ENCODE results near the gene PCDHGA7. TPM values are rescaled to one million over a fixed set of nuclear protein-coding genes. Genes with fewer than 3 reads are reported as not detected.

PCDHGA7 gene
- total RNA-seq, 1 experiment from 2014 or later, result 0.43 TPM

GRCh38 chr5:141388661-141389060 lies 6.1 kb downstream of the PCDHGA7 start:
- no peaks in the 10 kb centered on the region for H3K36me3 Mint-ChIP-seq (ENCODE audit: insufficient read depth, unreplicated experiment)
- H3K36me3 ChIP-seq (ENCODE audit: control insufficient read depth, insufficient read depth, low read length), result no peaks in the 10 kb centered on the region
- H3K4me1 Mint-ChIP-seq (ENCODE audit: low read depth, unreplicated experiment), result no peaks in the 10 kb centered on the region
- BruUV-seq (replicated peaks), result no TSS peak
- H3K9me3 Mint-ChIP-seq (ENCODE audit: unreplicated experiment), result peaks cover 19% of the 10 kb centered on the region
- TF ChIP-seq, protein P1, sequence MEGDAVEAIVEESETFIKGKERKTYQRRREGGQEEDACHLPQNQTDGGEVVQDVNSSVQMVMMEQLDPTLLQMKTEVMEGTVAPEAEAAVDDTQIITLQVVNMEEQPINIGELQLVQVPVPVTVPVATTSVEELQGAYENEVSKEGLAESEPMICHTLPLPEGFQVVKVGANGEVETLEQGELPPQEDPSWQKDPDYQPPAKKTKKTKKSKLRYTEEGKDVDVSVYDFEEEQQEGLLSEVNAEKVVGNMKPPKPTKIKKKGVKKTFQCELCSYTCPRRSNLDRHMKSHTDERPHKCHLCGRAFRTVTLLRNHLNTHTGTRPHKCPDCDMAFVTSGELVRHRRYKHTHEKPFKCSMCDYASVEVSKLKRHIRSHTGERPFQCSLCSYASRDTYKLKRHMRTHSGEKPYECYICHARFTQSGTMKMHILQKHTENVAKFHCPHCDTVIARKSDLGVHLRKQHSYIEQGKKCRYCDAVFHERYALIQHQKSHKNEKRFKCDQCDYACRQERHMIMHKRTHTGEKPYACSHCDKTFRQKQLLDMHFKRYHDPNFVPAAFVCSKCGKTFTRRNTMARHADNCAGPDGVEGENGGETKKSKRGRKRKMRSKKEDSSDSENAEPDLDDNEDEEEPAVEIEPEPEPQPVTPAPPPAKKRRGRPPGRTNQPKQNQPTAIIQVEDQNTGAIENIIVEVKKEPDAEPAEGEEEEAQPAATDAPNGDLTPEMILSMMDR (IDR thresholded peaks at IDR 0.05; ENCODE audit: insufficient read depth in 1 of 2, low read depth in 1 of 2, low read length in 1 of 2, severe bottlenecking in 1 of 2, unreplicated experiment in 1 of 2), result no peak
- no peaks in the 10 kb centered on the region for H3K27me3 Mint-ChIP-seq (ENCODE audit: insufficient read depth, unreplicated experiment)
- H3K27me3 ChIP-seq (replicated peaks; ENCODE audit: control insufficient read depth, insufficient read depth, low read length), result no peaks in the 10 kb centered on the region
- DNase-seq, result no peak
- H3K9me3 ChIP-seq, result no peaks in the 10 kb centered on the region
- H3K4me3 ChIP-seq (ENCODE audit: low read depth, low read length), result no peak overlapping the region
- H3K4me1 ChIP-seq, result no peaks in the 10 kb centered on the region
- H3K4me3 Mint-ChIP-seq (ENCODE audit: unreplicated experiment), result no peak overlapping the region
- POLR2A ChIA-PET, result no interaction called here
- CTCF ChIA-PET, result interaction anchor here (0.8 kb wide), 1 partner anchor 9 kb away, joined by 3 read pairs; the partner anchor contains the start of gene PCDHGB5
- H3K27ac Mint-ChIP-seq (ENCODE audit: unreplicated experiment), result no peak overlapping the region
- intact Hi-C loops (cut with micrococcal nuclease; ENCODE audit: unreplicated experiment), result no loop called here

DNA sequence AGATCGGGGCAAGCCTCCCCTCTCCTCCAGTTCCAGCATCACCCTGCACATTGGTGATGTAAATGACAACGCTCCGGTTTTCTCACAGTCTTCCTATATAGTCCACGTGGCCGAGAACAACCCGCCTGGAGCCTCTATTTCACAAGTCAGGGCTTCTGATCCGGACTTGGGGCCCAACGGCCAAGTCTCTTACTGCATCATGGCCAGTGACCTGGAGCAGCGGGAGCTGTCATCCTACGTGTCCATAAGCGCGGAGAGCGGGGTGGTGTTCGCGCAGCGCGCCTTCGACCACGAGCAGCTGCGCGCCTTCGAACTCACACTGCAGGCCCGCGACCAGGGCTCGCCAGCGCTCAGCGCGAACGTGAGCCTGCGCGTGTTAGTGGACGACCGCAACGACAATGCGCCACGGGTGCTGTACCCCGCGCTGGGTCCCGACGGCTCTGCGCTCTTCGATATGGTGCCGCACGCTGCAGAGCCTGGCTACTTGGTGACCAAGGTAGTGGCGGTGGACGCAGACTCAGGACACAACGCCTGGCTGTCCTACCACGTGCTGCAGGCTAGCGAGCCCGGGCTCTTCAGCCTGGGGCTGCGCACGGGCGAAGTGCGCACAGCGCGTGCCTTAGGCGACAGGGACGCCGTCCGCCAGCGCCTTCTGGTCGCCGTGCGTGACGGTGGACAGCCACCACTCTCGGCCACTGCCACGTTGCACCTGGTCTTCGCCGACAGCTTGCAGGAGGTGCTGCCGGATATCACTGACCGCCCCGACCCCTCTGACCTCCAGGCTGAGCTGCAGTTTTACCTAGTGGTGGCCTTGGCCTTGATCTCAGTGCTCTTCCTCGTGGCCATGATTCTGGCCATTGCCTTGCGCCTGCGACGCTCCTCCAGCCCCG lies 6.9 kb downstream of the PCDHGA7 start:
- BruUV-seq (replicated peaks), result no TSS peak
- TF ChIP-seq, protein P1 (IDR thresholded peaks at IDR 0.05; ENCODE audit: insufficient read depth in 1 of 2, low read depth in 1 of 2, low read length in 1 of 2, severe bottlenecking in 1 of 2, unreplicated experiment in 1 of 2), result no peak
- intact Hi-C loops (cut with micrococcal nuclease; ENCODE audit: unreplicated experiment), result no loop called here
- Mint-ChIP-seq H3K4me1 (ENCODE audit: low read depth, unreplicated experiment) (no peaks in the 10 kb centered on the region), H3K4me3 (ENCODE audit: unreplicated experiment) (no peak overlapping the region), H3K27ac (ENCODE audit: unreplicated experiment) (no peak overlapping the region), H3K36me3 (ENCODE audit: insufficient read depth, unreplicated experiment) (no peaks in the 10 kb centered on the region), H3K27me3 (ENCODE audit: insufficient read depth, unreplicated experiment) (no peaks in the 10 kb centered on the region), H3K9me3 (ENCODE audit: unreplicated experiment) (peaks cover 19% of the 10 kb centered on the region)
- Histone ChIP-seq H3K36me3 (ENCODE audit: control insufficient read depth, insufficient read depth, low read length) (no peaks in the 10 kb centered on the region), H3K9me3 (no peaks in the 10 kb centered on the region), H3K27me3 (replicated peaks; ENCODE audit: control insufficient read depth, insufficient read depth, low read length) (no peaks in the 10 kb centered on the region), H3K4me1 (no peaks in the 10 kb centered on the region), H3K4me3 (ENCODE audit: low read depth, low read length) (no peak overlapping the region)
- ChIA-PET POLR2A (no interaction called here), CTCF (interaction anchor here (0.8 to 1.5 kb wide), 2 partner anchors 8 to 175 kb away, joined by 3 to 5 read pairs; partner anchors contain the start of gene PCDHGB5)
- no peak for DNase-seq

DNA sequence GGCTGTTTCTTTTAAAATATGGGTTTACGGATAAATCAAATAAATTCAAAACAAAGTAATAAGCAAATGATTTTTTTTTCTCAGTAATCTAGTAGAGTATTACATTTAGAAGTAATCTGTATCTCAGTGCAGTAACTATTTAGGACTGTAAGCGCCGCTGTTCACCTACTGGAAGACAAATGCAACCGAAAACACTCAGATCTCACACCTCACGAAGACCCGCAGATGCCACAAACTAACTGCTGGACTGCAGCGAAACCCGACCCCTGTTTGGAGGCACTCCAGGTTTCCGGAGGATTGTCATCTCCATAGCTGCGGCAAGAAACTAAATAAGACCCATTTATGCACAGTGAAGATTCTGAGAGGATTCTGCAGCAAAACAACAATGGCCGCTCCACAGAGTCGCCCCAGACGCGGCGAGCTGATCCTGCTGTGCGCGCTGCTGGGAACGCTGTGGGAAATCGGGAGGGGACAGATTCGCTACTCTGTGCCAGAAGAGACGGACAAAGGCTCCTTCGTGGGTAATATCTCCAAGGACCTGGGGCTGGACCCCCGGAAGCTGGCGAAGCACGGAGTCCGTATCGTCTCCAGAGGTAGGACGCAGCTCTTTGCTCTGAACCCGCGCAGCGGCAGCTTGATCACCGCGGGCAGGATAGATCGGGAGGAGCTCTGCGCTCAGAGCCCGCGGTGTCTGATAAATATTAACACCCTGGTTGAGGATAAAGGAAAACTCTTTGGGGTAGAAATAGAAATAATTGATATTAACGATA lies 10.1 kb downstream of the PCDHGA7 start, which contains the start of gene PCDHGA8:
Gene PCDHGA8, plus strand, starts transcription at position 205 of the 770 bp plus-strand sequence. Its CDS starts 181 bp downstream, at position 386.
- Mint-ChIP-seq H3K27ac (ENCODE audit: unreplicated experiment) (no peak within 1 kb of the TSS), H3K9me3 (ENCODE audit: unreplicated experiment) (peaks cover 19% of the 10 kb centered on the region), H3K27me3 (ENCODE audit: insufficient read depth, unreplicated experiment) (no peaks in the 10 kb centered on the region), H3K4me3 (ENCODE audit: unreplicated experiment) (no peak within 1 kb of the TSS), H3K36me3 (ENCODE audit: insufficient read depth, unreplicated experiment) (no peaks in the 10 kb centered on the region), H3K4me1 (ENCODE audit: low read depth, unreplicated experiment) (no peaks in the 10 kb centered on the region)
- Histone ChIP-seq H3K4me1 (no peaks in the 10 kb centered on the region), H3K36me3 (ENCODE audit: control insufficient read depth, insufficient read depth, low read length) (no peaks in the 10 kb centered on the region), H3K4me3 (ENCODE audit: low read depth, low read length) (no peak within 1 kb of the TSS), H3K9me3 (no peaks in the 10 kb centered on the region), H3K27me3 (replicated peaks; ENCODE audit: control insufficient read depth, insufficient read depth, low read length) (no peaks in the 10 kb centered on the region)
- intact Hi-C loops (cut with micrococcal nuclease; ENCODE audit: unreplicated experiment), result no loop called here
- BruUV-seq (replicated peaks), result no TSS peak
- ChIA-PET CTCF (no interaction called here), POLR2A (no interaction called here)
- no peak for DNase-seq
- TF ChIP-seq, protein P1 (IDR thresholded peaks at IDR 0.05; ENCODE audit: insufficient read depth in 1 of 2, low read depth in 1 of 2, low read length in 1 of 2, severe bottlenecking in 1 of 2, unreplicated experiment in 1 of 2), result peak in 1 of 2 experiments; percentile 3

Measured in Caco-2 (cell line).